ENCODE measurements around the gene C6orf89.
"Not testable (repeated sequence)": the region's sequence is repeated elsewhere in the genome, so short reads cannot be mapped to it uniquely, and the experiment has no call there.

C6orf89 gene

DNA sequence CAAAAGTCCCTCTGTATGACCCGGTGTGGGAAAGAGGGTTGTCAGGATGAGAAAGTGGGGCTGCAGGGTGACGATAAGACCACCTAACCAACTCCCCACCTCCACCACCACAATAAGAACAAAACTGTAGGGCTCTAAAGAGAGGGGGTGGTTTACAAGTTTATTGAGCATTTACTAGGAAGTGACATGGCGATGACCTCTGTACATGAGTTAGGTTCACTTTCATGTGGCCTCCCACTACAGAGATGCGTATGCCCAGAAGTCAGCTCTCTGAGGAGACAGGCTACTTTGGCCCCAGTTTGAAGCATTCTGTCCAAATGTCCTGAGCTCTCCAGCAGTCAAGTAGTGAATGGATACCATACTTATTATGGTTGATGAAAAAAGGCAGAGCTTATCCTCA, 40.1 kb downstream of the C6orf89 start:
- DNase-seq: no peak

DNA sequence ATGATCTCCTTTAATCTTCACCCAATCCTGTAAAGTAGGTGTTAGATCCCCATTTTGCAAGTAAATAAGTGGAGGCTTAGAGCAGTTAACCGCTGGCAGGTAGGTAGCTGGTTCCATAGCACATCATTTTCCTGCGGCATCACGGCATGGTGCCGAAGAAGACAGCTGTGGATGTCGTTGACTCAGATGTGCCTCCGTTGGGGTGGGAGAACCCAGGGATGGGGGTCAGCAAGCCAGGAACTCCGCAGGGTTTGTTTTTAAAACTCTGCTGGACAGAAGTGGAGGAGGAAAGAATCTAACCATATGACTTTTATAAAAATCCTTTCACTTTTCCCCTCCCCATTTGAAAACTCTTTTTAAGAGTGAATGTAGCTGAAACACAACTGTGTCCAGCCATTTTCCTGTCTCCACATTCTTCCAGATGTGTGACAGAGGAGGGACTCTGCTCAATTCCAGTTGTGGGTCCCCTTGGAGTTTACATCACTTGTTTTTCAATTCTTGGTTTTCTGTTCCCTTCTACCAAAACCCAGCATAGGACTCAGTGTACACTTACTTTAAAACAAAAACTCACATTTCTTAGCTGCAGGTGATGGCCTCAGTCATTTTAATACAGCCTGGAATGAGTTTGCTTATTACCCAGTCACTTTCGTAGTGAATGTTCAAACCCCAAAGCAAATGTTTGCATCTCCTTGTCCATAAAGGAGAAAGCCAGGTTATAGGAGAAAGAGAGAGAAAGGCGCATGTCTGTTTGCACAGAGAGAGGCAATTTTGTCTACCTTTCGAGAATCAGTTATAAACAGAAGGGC, 41.2 kb downstream of the C6orf89 start:
- no peak for DNase-seq

GRCh38 chr6:36927691-36928546, 42.2 kb downstream of the C6orf89 start:
- DNase-seq: no peak

DNA sequence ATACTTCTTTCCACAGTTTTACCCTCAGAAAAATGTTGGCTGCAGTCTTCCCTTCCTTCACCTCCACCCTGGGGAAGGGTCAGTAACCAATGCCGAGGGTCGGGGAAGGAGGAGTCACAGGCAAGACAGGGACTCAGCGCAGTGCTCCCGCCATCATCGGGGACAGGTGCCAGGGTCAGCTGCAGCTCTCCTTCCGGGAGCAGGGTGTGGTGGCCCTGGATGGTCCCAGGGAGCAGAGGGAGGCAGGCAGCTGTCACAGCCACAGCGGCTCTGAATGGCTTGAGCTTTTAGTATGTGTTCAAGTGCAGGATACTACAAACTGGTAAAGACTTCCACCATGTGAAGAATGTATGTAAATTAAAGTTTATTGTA, 42.8 kb downstream of the C6orf89 start:
- DNase-seq: no peak

GRCh38 chr6:36929152-36929551, 43.4 kb downstream of the C6orf89 start:
- DNase-seq: no peak

DNA sequence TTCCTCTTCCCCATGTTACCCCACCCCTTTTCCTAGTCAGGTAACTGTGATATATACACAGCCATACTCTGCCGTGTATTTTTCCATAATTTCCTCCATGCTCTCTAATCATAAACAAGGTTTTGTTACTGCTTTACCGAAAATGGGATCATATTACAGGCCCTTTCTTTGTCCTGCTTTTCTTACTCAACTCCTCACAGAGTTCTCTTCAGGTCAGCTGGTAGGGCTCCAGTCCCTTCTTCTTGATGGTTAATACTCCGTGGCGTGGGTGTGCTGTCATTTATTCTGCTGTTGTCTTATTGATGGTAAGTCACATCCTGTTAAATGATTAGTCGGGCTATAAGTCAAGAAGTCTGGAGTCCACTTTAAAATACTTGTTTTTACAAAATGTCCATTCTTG, 43.9 kb downstream of the C6orf89 start:
- DNase-seq: no peak

DNA sequence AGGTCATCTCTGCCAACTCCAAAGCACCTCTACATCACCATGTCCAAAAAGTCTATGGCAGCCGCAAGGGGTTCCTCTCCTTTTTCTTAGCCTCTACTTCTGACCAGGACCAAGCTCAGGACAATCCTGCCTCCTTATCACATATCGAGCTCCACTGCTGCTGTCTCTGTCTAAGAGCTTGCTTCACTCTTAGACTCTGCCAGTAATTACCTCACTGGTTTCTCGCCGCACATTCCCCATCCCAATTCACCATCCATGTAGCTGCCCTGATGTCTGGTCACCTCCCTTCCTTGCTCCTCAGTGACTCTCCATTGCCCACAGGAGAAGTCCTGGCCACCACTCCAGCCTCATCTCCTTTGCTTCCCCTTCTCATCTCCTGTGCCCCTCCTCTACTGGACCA, 44.7 kb downstream of the C6orf89 start:
- no peak for DNase-seq

DNA sequence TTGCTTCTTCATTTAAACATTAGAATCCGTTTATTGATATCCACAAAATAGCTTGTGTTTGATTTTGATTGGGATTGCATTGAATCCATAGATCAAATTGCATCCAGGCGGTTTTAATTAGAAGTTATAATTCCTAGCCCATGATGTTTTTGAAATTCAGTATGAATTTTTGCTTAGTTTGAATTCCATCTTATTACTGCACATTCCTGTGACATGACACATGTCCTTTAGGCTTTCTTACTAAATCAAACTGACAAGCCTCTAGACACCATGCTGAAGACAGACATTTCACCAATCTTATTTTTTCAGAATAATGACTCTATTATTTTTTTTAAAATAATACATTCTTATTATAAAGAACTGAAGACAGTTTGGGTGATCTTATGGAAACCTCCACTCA, 47.4 kb downstream of the C6orf89 start:
- no peak for DNase-seq

DNA sequence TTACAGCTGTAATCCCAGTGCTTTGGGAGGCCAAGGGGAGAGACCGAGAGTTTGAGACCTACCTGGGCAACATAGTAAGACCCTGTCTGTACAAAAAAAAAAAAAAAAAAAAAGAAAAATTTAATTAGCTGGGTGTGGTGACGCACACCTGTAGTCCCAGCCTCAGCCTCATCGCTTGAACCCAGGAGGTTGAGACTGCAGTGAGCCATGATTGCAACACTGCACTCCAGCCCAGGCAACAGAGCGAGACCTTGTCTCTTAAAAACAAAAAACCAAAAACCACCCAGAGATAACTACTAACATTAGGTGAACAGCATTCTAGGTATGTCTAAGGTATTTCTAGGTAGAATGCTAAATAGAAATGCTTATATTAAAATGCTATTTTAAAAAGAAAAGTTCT, 47.8 kb downstream of the C6orf89 start:
- DNase-seq: no peak

DNA sequence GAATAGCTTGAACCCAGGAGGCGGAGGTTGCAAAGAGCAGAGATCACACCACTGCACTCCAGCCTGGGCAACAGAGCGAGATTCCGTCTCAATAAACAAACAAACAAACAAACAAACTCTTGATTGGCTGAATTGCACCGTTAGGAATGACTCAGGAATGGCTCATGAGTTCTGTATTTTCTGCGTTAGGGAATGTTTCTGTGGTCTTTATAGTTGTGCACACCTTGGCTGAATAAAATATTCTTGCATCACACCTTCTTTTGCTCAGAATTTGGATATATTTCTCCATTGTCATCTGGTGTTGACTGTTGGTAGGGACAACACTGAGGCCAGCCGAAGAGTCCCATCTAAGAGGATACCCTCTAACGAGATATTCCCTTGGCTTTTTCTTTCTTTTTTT, 49.1 kb downstream of the C6orf89 start:
- no peak for DNase-seq

DNA sequence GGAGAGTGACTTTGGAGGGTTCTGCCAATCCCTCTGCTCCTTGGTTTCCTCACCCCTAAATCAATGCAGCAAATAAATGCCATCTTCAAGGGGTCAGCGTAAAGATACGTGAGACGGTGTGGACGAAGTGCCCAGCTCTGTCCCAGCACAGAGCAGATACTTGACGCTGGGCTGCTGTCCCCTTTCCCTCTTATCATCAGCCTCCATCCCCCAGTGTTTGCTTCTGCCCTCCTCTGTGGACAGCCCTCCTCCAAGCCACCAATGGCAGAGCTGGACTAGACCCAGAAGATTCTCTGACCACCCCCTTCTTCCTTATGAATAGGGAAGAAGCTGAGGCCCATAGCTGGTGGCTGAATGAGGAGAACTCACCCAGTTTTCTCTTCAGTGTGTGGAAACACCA, 51.1 kb downstream of the C6orf89 start:
- no peak for DNase-seq

DNA sequence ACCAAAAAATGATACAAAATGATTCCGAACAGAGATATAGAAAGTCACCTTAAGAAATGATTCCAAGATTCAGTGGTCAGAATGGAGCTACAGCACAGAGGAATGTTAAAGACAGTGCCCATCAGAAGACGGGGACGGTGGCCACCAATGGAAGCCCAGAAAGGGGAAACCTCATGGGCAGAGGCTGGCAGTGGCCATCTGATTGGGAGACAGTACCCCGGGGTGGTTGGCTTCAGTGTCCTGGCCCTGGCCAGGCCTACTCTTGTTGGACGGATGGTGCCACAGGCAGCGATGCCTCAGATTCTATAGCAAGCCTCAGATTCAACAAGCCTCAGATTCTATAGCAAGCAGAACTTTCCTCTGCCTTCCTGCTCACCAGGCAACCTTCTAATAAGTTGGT, 52.1 kb downstream of the C6orf89 start:
- no peak for DNase-seq

DNA sequence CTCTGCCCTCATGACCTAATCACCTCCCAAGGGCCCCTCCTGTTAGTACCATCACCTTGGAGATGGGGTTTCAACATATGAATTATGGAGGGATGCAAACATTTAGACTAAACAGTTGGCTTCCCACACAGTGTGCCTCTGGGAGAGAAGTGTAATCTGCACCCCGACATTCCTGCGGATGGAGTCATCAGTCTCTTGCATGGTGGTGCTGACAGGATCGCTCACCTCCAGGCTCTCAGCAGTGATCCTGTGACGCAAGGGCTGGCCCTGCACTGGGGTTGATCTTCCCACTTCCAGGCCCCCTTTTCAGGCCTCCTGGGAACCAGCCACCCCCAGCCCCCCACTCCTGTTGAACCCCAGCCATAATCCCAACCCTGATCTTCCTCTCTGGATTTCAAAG, 52.8 kb downstream of the C6orf89 start:
- no peak for DNase-seq

DNA sequence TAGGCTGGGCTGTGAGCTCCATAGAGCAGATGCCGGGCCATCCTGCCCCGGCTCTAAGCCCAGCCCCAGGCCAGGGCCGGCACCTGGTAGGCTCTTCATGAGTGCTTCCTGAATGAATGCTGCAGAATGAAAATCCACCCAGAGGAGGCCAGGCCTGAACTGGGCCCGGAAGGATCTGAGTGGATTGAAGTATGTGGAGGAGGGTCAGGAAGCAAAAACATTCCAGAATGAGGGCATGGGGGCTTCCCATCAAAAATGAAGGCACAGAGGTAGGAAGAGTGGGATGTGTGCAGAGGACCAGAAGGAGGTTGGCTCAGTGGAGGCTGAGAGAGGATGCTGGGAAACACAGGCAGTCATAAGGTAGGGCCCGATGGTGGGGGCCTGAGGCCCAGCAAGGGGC, 53.3 kb downstream of the C6orf89 start:
- DNase-seq: not testable (repeated sequence)

- DNase-seq: no peak
Measured at GRCh38 chr6:36940027-36940426, 54.3 kb downstream of the C6orf89 start.

GRCh38 chr6:36941561-36941960, 55.8 kb downstream of the C6orf89 start:
- DNase-seq: not testable (repeated sequence)

DNA sequence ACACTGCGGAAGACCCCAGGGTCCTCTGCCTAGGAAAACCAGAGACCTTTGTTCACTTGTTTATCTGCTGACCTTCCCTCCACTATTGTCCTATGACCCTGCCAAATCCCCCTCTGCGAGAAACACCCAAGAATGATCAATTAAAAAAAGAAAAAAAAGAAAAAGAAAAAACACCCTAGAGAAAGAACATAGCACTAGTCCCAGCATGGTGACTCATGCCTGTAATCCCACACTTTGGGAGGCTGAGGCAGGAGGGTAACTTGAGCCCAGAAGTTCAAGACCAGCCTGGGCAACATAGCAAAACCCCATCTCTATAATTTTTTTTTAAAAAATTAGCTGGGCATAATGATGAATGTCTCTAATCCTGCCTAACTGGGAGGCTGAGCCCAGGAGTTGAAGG, 56.6 kb downstream of the C6orf89 start:
- not testable (repeated sequence) for DNase-seq

DNA sequence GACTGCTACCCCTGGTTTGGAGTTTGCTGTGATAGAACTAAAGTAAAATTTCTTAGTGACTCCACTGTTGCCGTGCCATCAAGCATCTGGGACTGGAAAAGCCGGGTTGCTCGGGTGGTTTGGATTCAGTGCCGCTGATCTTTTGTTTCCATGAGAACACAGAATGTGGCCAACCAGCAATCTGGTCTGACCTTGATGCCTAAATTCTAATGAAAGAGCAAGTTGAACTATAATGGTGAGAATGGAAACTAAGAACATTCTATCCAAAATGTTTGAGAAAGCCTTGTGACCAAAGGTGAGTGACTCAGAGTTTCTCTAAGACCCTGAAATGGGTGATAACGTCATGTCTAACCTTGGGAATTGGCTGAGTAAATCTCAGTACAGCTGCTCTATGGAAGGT, 58.9 kb downstream of the C6orf89 start:
- DNase-seq: no peak

GRCh38 chr6:36945301-36945700, 59.5 kb downstream of the C6orf89 start:
- DNase-seq: no peak

GRCh38 chr6:36946526-36946925, 60.8 kb downstream of the C6orf89 start:
- DNase-seq: no peak

GRCh38 chr6:36947570-36948351, 62.0 kb downstream of the C6orf89 start:
- DNase-seq: no peak

GRCh38 chr6:36949076-36949475, 63.3 kb downstream of the C6orf89 start:
- DNase-seq: not testable (repeated sequence)

- DNase-seq: no peak
Measured at GRCh38 chr6:36949636-36950035, 63.9 kb downstream of the C6orf89 start.

GRCh38 chr6:36953931-36954261, 68.1 kb downstream of the C6orf89 start:
- DNase-seq: no peak

Data from NCI-H1092 treated with DMSO at 0.1 percent for 48 hours (cell line).